ENCODE data around the gene XYLT1. TPM values are rescaled to one million over a fixed set of nuclear protein-coding genes. Genes with fewer than 3 reads are reported as not detected.

XYLT1 gene
- total RNA-seq, 1 experiment from 2014 or later: 25.0 TPM

GRCh38 chr16:17496891-17497290, 26.1 kb upstream of the XYLT1 start:
- CTCF ChIA-PET: no interaction called here

GRCh38 chr16:17493012-17493411, 22.3 kb upstream of the XYLT1 start:
- no peak overlapping the region for H3K27ac Mint-ChIP-seq
- DNase-seq (ENCODE audit: low spot score): no peak
- peaks cover 10% of the 10 kb centered on the region for H3K9me3 Mint-ChIP-seq
- POLR2A ChIA-PET: interaction anchor here (0.5 kb wide), 1 partner anchor 430 kb away, joined by 3 read pairs; no protein-coding TSS in a partner anchor
- no peak for TF ChIP-seq TEAD1 (CRISPR knock-in tag; IDR thresholded peaks at IDR 0.05)
- no peak for TF ChIP-seq JUN (CRISPR knock-in tag; IDR thresholded peaks at IDR 0.05)
- no peak for TF ChIP-seq CDX4 (CRISPR knock-in tag; IDR thresholded peaks at IDR 0.05; ENCODE audit: borderline replicate concordance)
- no peak for TF ChIP-seq E2F5 (CRISPR knock-in tag; IDR thresholded peaks at IDR 0.05)
- TF ChIP-seq NR3C1 (CRISPR knock-in tag; conservative IDR thresholded peaks at IDR 0.05; ENCODE audit: low read depth): no peak
- no peak for TF ChIP-seq AFF4 (CRISPR knock-in tag; IDR thresholded peaks at IDR 0.05; ENCODE audit: borderline replicate concordance)
- no peak for TF ChIP-seq ATF6 (CRISPR knock-in tag; IDR thresholded peaks at IDR 0.05)
- no peak for TF ChIP-seq ZNF281 (CRISPR knock-in tag; IDR thresholded peaks at IDR 0.05)
- no peak for TF ChIP-seq FOXP1 (CRISPR knock-in tag; IDR thresholded peaks at IDR 0.05; ENCODE audit: borderline replicate concordance)
- no peaks in the 10 kb centered on the region for H3K36me3 Mint-ChIP-seq
- no peak overlapping the region for H3K4me3 Mint-ChIP-seq
- H3K27me3 Mint-ChIP-seq (ENCODE audit: low read depth): no peaks in the 10 kb centered on the region
- no peaks in the 10 kb centered on the region for H3K4me1 Mint-ChIP-seq
- CTCF ChIA-PET: no interaction called here
- no peak for ATAC-seq

More at GRCh38 chr16:17496891-17497290, 26.1 kb upstream of the XYLT1 start:
- POLR2A ChIA-PET: no interaction called here
- Mint-ChIP-seq H3K27me3 (ENCODE audit: low read depth) (no peaks in the 10 kb centered on the region), H3K9me3 (peaks cover 10% of the 10 kb centered on the region), H3K36me3 (no peaks in the 10 kb centered on the region), H3K4me1 (no peaks in the 10 kb centered on the region), H3K4me3 (no peak overlapping the region), H3K27ac (no peak overlapping the region)
- no peak for TF ChIP-seq SOX15 (CRISPR knock-in tag; IDR thresholded peaks at IDR 0.05)
- TF ChIP-seq HMGA2 (CRISPR knock-in tag; IDR thresholded peaks at IDR 0.05): no peak
- no peak for TF ChIP-seq ZNF423 (CRISPR knock-in tag; IDR thresholded peaks at IDR 0.05)
- TF ChIP-seq IRF2 (CRISPR knock-in tag; IDR thresholded peaks at IDR 0.05; ENCODE audit: borderline replicate concordance, low read depth): no peak
- TF ChIP-seq FOXP1 (CRISPR knock-in tag; IDR thresholded peaks at IDR 0.05; ENCODE audit: borderline replicate concordance): no peak
- TF ChIP-seq ZNF671 (CRISPR knock-in tag; IDR thresholded peaks at IDR 0.05): no peak
- TF ChIP-seq MLX (CRISPR knock-in tag; IDR thresholded peaks at IDR 0.05): no peak
- no peak for TF ChIP-seq MAX (CRISPR knock-in tag; IDR thresholded peaks at IDR 0.05)
- no peak for TF ChIP-seq JAZF1 (CRISPR knock-in tag; IDR thresholded peaks at IDR 0.05)
- TF ChIP-seq IRF1 (CRISPR knock-in tag; IDR thresholded peaks at IDR 0.05): no peak
- no peak for TF ChIP-seq ZNF396 (CRISPR knock-in tag; IDR thresholded peaks at IDR 0.05; ENCODE audit: borderline replicate concordance)
- no peak for TF ChIP-seq RORB (CRISPR knock-in tag; IDR thresholded peaks at IDR 0.05)
- TF ChIP-seq CREM (CRISPR knock-in tag; IDR thresholded peaks at IDR 0.05): no peak
- no peak for TF ChIP-seq FOXJ3 (CRISPR knock-in tag; IDR thresholded peaks at IDR 0.05; ENCODE audit: borderline replicate concordance)
- TF ChIP-seq NFE2L1 (CRISPR knock-in tag; IDR thresholded peaks at IDR 0.05): no peak
- TF ChIP-seq CBFB (CRISPR knock-in tag; IDR thresholded peaks at IDR 0.05; ENCODE audit: low read depth): no peak
- no peak for TF ChIP-seq GTF2I (CRISPR knock-in tag; conservative IDR thresholded peaks at IDR 0.05)
- ATAC-seq (no peak), DNase-seq (ENCODE audit: low spot score) (no peak)
